B cell (primary cell): Measurements from ENCODE around the gene CDHR2. TPM values are rescaled to one million over a fixed set of nuclear protein-coding genes. Genes with fewer than 3 reads are reported as not detected.

Experiments
- ATAC-seq: fragments of 200-7000 bp; cut with Tn5 transposase; one replicate; pipeline ENCODE4 v1.10.0; 2021; ENCODE audit warnings: low read depth, mild to moderate bottlenecking, moderate number of reproducible peaks, moderate library complexity
- CTCF ChIA-PET: fragments of 350-600 bp; sonication (Branson Sonifier 250); formaldehyde crosslinking; loops from one replicate; lab custom pipeline; 2021; ENCODE audit warnings: antibody characterized with exemption, inconsistent platforms; lab: Charles Lee
- POLR2A ChIA-PET: fragments of 350-600 bp; sonication (Branson Sonifier 250); formaldehyde crosslinking; loops from one replicate; lab custom pipeline; 2021; ENCODE audit warnings: antibody characterized with exemption; lab: Charles Lee
- DNase-seq: peaks from one replicate; pipeline ENCODE4 v3.0.0; 2013
- H2AFZ ChIP-seq: 2 replicates; pipeline ENCODE4 v1.6.1; 2012; ENCODE audit warnings: mild to moderate bottlenecking, low read depth, low read length; ENCODE audit not compliant: insufficient read depth, poor library complexity, severe bottlenecking
- H3K27ac ChIP-seq, 2 donors: 1 replicate in 1 of 2; 2 replicates in 1 of 2; pipeline ENCODE4 v1.5.1; 2012 to 2013; ENCODE audit warnings: low read length in 2 of 2, mild to moderate bottlenecking in 2 of 2, moderate library complexity in 1 of 2
- H3K27me3 ChIP-seq, 4 experiments: fragments of 200-600 bp in 1 of 4; sonication (generic) in 1 of 4; replicated peaks in 1 of 4; 1 replicate in 2 of 4; 2 replicates in 2 of 4; pipeline versions ENCODE4 v1.6.1 to v1.7.0; 2013 to 2016; ENCODE audit warnings: low read length in 3 of 4, mild to moderate bottlenecking in 2 of 4, mixed read lengths in 1 of 4, moderate library complexity in 1 of 4; ENCODE audit not compliant: insufficient read depth in 4 of 4, control insufficient read depth in 3 of 4; ENCODE audit errors: control extremely low read depth in 1 of 4
- H3K36me3 ChIP-seq, 2 experiments: replicated peaks in 1 of 2; 1 replicate in 1 of 2; 2 replicates in 1 of 2; pipeline versions ENCODE4 v1.6.1 to v1.7.1; 2013; ENCODE audit warnings: low read length in 1 of 2; ENCODE audit not compliant: insufficient read depth in 2 of 2, control insufficient read depth in 1 of 2; ENCODE audit errors: control extremely low read depth in 1 of 2, extremely low read depth in 1 of 2
- H3K4me1 ChIP-seq, 2 donors: fragments of 200-600 bp in 1 of 2; sonication (generic) in 1 of 2; 1 replicate in 1 of 2; 2 replicates in 1 of 2; pipeline versions ENCODE4 v1.5.1 to v1.6.1; 2013 to 2017; ENCODE audit warnings: low read length in 2 of 2; ENCODE audit not compliant: control insufficient read depth in 2 of 2, insufficient read depth in 2 of 2
- H3K4me2 ChIP-seq: replicated peaks from 2 replicates; pipeline ENCODE3; 2012; ENCODE audit warnings: mild to moderate bottlenecking, low read depth, low read length; ENCODE audit not compliant: poor library complexity, severe bottlenecking
- H3K4me3 ChIP-seq, 5 experiments: fragments of 200-600 bp in 1 of 5; sonication (generic) in 1 of 5; 1 replicate in 3 of 5; 2 replicates in 2 of 5; pipeline versions ENCODE4 v1.5.1 to v1.7.0; 2011 to 2016; ENCODE audit warnings: low read length in 4 of 5, mild to moderate bottlenecking in 4 of 5, low read depth in 2 of 5, control low read depth in 1 of 5, moderate library complexity in 1 of 5; ENCODE audit not compliant: insufficient read depth in 1 of 5; ENCODE audit errors: control extremely low read depth in 1 of 5, extremely low read depth in 1 of 5
- H3K79me2 ChIP-seq: fragments of 200-600 bp; sonication (generic); one replicate; pipeline ENCODE4 v1.6.0; 2016; ENCODE audit warnings: low read length; ENCODE audit not compliant: control insufficient read depth, insufficient read depth
- H3K9ac ChIP-seq: fragments of 200-600 bp; sonication (generic); 2 replicates; pipeline ENCODE4 v1.6.1; 2017; ENCODE audit warnings: mild to moderate bottlenecking, low read length, moderate library complexity
- H3K9me3 ChIP-seq, 3 donors: one replicate each; pipeline versions ENCODE4 v1.6.1 to v1.7.1; 2013; ENCODE audit warnings: low read length in 2 of 3; ENCODE audit not compliant: control insufficient read depth in 2 of 3, insufficient read depth in 1 of 3; ENCODE audit errors: control extremely low read depth in 1 of 3
- H4K20me1 ChIP-seq: 2 replicates; pipeline ENCODE4 v1.6.0; 2012; ENCODE audit warnings: mild to moderate bottlenecking, low read length; ENCODE audit not compliant: insufficient read depth, control insufficient read depth, poor library complexity, severe bottlenecking
- H3K27ac Mint-ChIP-seq: one replicate; pipeline ENCODE4 v1.8.0; 2021; ENCODE audit warnings: mixed read lengths
- H3K27me3 Mint-ChIP-seq: one replicate; pipeline ENCODE4 v1.8.0; 2021; ENCODE audit warnings: mixed read lengths
- H3K4me1 Mint-ChIP-seq: one replicate; pipeline ENCODE4 v1.8.0; 2021; ENCODE audit warnings: mixed read lengths
- H3K4me3 Mint-ChIP-seq: one replicate; pipeline ENCODE4 v1.8.0; 2021; ENCODE audit warnings: mixed read lengths
- H3K9me3 Mint-ChIP-seq: one replicate; pipeline ENCODE4 v1.8.0; 2022; ENCODE audit warnings: mixed read lengths; ENCODE audit not compliant: insufficient read depth
- EZH2 ChIP-seq: IDR thresholded peaks from 2 replicates; pipeline ENCODE4 v1.6.1; 2012; ENCODE audit warnings: borderline replicate concordance, low read depth, mild to moderate bottlenecking, moderate library complexity, low read length; ENCODE audit not compliant: insufficient read depth, poor library complexity, severe bottlenecking
- WGBS: methylation state at CpG from one replicate; pipeline ENCODE4 v1.1.5; 2013; ENCODE audit warnings: missing lambda C conversion rate; ENCODE audit not compliant: insufficient coverage; 5-methylcytosine and 5-hydroxymethylcytosine counted together
- intact Hi-C: fragments of 100-400 bp; cut with micrococcal nuclease; formaldehyde crosslinking; loops from one replicate; pipeline ENCODE4 v1.10.0; 2022
- polyA plus RNA-seq: library from polyadenylated mRNA; depleted of rRNA; stranded (reverse); fragments of >200 nt; gene quantifications from 2 replicates; pipeline ENCODE4 v1.2.3, GENCODE V29; 2012
- total RNA-seq, 2 donors: library from RNA; stranded (reverse); fragments of 120-200 nt in 1 of 2; gene quantifications; 1 replicate in 1 of 2; 2 replicates in 1 of 2; pipeline versions ENCODE4 v1.2.3 to v1.2.4, GENCODE V29; 2013 to 2022
- TF ChIP-seq, protein P1 (sequence below): fragments of 200-600 bp; IDR thresholded peaks from one replicate; pipeline ENCODE4 v1.8.0; 2022; ENCODE audit warnings: antibody characterized with exemption, mild to moderate bottlenecking

CDHR2 gene
- total and polyA plus RNA-seq, 2 donors (not counting 1 experiment from before 2014, with no cell fraction given) = 0.25 to 1.7 TPM

DNA sequence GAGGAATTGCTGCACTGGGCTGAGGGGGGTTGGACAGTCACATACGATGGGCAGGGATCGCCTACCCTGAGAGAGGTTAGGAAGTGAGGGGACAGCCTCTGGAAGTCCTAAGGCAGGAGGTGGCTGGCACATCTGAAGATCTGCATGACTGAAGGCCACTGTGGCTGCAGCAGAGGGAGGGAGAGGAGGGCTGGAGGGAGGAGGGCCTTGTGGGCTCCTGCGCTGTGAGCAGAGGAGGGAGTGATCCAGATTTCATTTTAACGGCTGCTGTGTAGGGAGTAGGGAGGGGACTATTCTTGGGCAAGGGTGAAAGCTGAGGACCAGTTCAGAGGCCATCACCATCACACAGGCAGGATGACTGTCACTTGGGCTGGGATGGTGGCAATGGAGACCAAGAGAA lies 88.4 kb downstream of the CDHR2 start:
- no peaks in the 10 kb centered on the region for H3K36me3 ChIP-seq
- Mint-ChIP-seq H3K4me3 (no peak overlapping the region), H3K27ac (no peak overlapping the region), H3K4me1 (peaks cover 22% of the 10 kb centered on the region), H3K27me3 (peaks cover 12% of the 10 kb centered on the region), H3K9me3 (no peaks in the 10 kb centered on the region)
- ChIA-PET POLR2A (no interaction called here), CTCF (no interaction called here)
- peaks cover 0 to 24% (median 2%) of the 10 kb centered on the region in 4 experiments for H3K27me3 ChIP-seq
- no peak for DNase-seq
- ATAC-seq = no peak
- H3K27ac ChIP-seq = no peak overlapping the region
- no peak for TF ChIP-seq EZH2
- TF ChIP-seq, protein P1, sequence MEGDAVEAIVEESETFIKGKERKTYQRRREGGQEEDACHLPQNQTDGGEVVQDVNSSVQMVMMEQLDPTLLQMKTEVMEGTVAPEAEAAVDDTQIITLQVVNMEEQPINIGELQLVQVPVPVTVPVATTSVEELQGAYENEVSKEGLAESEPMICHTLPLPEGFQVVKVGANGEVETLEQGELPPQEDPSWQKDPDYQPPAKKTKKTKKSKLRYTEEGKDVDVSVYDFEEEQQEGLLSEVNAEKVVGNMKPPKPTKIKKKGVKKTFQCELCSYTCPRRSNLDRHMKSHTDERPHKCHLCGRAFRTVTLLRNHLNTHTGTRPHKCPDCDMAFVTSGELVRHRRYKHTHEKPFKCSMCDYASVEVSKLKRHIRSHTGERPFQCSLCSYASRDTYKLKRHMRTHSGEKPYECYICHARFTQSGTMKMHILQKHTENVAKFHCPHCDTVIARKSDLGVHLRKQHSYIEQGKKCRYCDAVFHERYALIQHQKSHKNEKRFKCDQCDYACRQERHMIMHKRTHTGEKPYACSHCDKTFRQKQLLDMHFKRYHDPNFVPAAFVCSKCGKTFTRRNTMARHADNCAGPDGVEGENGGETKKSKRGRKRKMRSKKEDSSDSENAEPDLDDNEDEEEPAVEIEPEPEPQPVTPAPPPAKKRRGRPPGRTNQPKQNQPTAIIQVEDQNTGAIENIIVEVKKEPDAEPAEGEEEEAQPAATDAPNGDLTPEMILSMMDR = no peak
- H4K20me1 ChIP-seq = no peaks in the 10 kb centered on the region
- intact Hi-C loops = no loop called here
- H3K4me1 ChIP-seq = peaks cover 22 to 29% of the 10 kb centered on the region in 2 donors
- no peak overlapping the region for H2AFZ ChIP-seq
- H3K9me3 ChIP-seq = peaks cover 0 to 13% (median 0%) of the 10 kb centered on the region in 3 donors
- 67% methylated on average over 4 of the region's 4 CpGs for WGBS
- H3K79me2 ChIP-seq = no peaks in the 10 kb centered on the region
- H3K9ac ChIP-seq = no peak overlapping the region
- H3K4me3 ChIP-seq = no peak overlapping the region
- H3K4me2 ChIP-seq = no peak overlapping the region

DNA sequence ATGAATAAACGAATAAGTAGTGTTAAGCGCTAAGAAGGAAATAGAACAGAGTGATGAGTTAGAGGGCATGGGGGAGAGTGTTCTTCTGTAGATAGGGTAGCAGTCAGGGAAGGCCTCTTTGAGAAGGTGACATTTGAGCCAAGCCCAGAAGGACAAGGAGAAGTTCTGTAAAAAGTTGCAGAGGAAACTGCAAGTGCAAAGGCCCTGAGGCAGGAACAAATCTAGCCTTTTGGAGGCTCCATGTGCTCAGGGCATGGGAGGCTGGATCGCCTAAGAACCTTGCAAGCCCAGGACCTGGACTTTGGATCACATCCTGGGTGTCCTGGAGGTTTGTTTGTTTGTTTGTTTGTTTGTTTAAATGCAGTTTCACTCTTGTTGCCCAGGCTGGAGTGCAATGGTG lies 89.3 kb downstream of the CDHR2 start:
- no peak overlapping the region for H3K27ac ChIP-seq
- intact Hi-C loops = no loop called here
- no peaks in the 10 kb centered on the region for H3K9me3 Mint-ChIP-seq
- no peak overlapping the region for H3K4me3 Mint-ChIP-seq
- H3K4me1 ChIP-seq = peaks cover 16 to 20% of the 10 kb centered on the region in 2 donors
- H3K27ac Mint-ChIP-seq = no peak overlapping the region
- H3K4me2 ChIP-seq = no peak overlapping the region
- peaks cover 0 to 24% (median 2%) of the 10 kb centered on the region in 4 experiments for H3K27me3 ChIP-seq
- peaks cover 16% of the 10 kb centered on the region for H3K4me1 Mint-ChIP-seq
- no peaks in the 10 kb centered on the region for H3K79me2 ChIP-seq
- POLR2A ChIA-PET = interaction anchor here (0.5 kb wide), 1 partner anchor 102 kb away, joined by 9 read pairs; no protein-coding TSS in a partner anchor
- 96% methylated on average over 3 of the region's 3 CpGs for WGBS
- no peak overlapping the region for H3K9ac ChIP-seq
- no peak for DNase-seq
- H3K27me3 Mint-ChIP-seq = peaks cover 12% of the 10 kb centered on the region
- CTCF ChIA-PET = interaction anchor here (1.1 kb wide), 1 partner anchor 22 kb away, joined by 3 read pairs; no protein-coding TSS in a partner anchor
- no peaks in the 10 kb centered on the region for H3K36me3 ChIP-seq
- ATAC-seq = no peak
- H3K9me3 ChIP-seq = peaks cover 0 to 13% (median 0%) of the 10 kb centered on the region in 3 donors
- H4K20me1 ChIP-seq = no peaks in the 10 kb centered on the region
- no peak overlapping the region for H2AFZ ChIP-seq
- TF ChIP-seq EZH2 = no peak
- TF ChIP-seq, protein P1 = no peak
- no peak overlapping the region for H3K4me3 ChIP-seq
